Stimulated activated CD8-positive, alpha-beta memory T cell treated with anti-CD3 and anti-CD28 coated beads, Interleukin-7, amount 100 ng/mL, for 48 hours (primary cell): ENCODE results near the gene MS4A4A.
"Not testable (repeated sequence)": the region's sequence is repeated elsewhere in the genome, so short reads cannot be mapped to it uniquely, and the experiment has no call there.

Source experiments
- DNase-seq, 2 donors: peaks; one replicate each; pipeline ENCODE4 v3.0.0-alpha.2; 2020; ENCODE audit warnings: low read depth in 1 of 2; ENCODE audit errors: extremely low read depth in 1 of 2

Gene MS4A4A

GRCh38 chr11:60280412-60280811, at the start of gene MS4A4A:
MS4A4A (plus strand) TSS chr11:60280666; CDS start chr11:60280676, 10 bp downstream.
- no peak for DNase-seq

- DNase-seq = no peak
Measured at GRCh38 chr11:60230681-60231080, 49.8 kb upstream of the MS4A4A start.

GRCh38 chr11:60235321-60235720, 45.1 kb upstream of the MS4A4A start:
- DNase-seq = no peak

GRCh38 chr11:60240662-60241061, 39.8 kb upstream of the MS4A4A start:
- DNase-seq = no peak

- DNase-seq = no peak
Measured at GRCh38 chr11:60241786-60242185, 38.7 kb upstream of the MS4A4A start.

GRCh38 chr11:60242740-60243239, 37.7 kb upstream of the MS4A4A start, which contains the start of gene MS4A4E:
MS4A4E (minus strand) TSS chr11:60243137; CDS start chr11:60230055, 13,082 bp downstream.
- no peak for DNase-seq

- DNase-seq = no peak
Measured at GRCh38 chr11:60251485-60252212, 28.8 kb upstream of the MS4A4A start.

GRCh38 chr11:60252213-60253108, 28.0 kb upstream of the MS4A4A start:
- DNase-seq = no peak

- no peak for DNase-seq
Measured at GRCh38 chr11:60257956-60258722, 22.3 kb upstream of the MS4A4A start.

- no peak for DNase-seq
Measured at GRCh38 chr11:60261014-60261413, 19.5 kb upstream of the MS4A4A start.

- DNase-seq = no peak
Measured at GRCh38 chr11:60263402-60263801, 17.1 kb upstream of the MS4A4A start.

GRCh38 chr11:60264644-60265043, 15.8 kb upstream of the MS4A4A start:
- DNase-seq = no peak

GRCh38 chr11:60265373-60266214, 14.9 kb upstream of the MS4A4A start:
- no peak for DNase-seq

- DNase-seq = no peak
Measured at GRCh38 chr11:60274416-60274815, 6.0 kb upstream of the MS4A4A start.

- DNase-seq = no peak
Measured at GRCh38 chr11:60281485-60281884, 1.0 kb downstream of the MS4A4A start.

GRCh38 chr11:60282286-60282685, 1.8 kb downstream of the MS4A4A start:
- no peak for DNase-seq

- DNase-seq = not testable (repeated sequence)
Measured at GRCh38 chr11:60285411-60286126, 5.1 kb downstream of the MS4A4A start.

GRCh38 chr11:60288531-60288930, 8.1 kb downstream of the MS4A4A start:
- no peak for DNase-seq

GRCh38 chr11:60292145-60292544, 11.7 kb downstream of the MS4A4A start:
- DNase-seq = no peak
